Cardiac fibroblast (primary cell): ENCODE data around the gene DNAJB1.
A peak's percentile ranks its signal among the peaks of the same experiment; 100 is the strongest.
"Not testable (repeated sequence)": the region's sequence is repeated elsewhere in the genome, so short reads cannot be mapped to it uniquely, and the experiment has no call there.

Experiments
- DNase-seq, 2 donors: peaks; one replicate each; pipeline versions ENCODE4 v3.0.0 to v3.0.0-alpha.2; 2010; ENCODE audit warnings: low read depth in 2 of 2
- H3K4me3 ChIP-seq, 2 donors: replicated peaks in 1 of 2; 1 replicate in 1 of 2; 2 replicates in 1 of 2; pipeline ENCODE4 v1.5.1; 2011; ENCODE audit warnings: low read depth in 2 of 2, low read length in 2 of 2, mild to moderate bottlenecking in 2 of 2, moderate library complexity in 1 of 2
- TF ChIP-seq, protein P1 (sequence below): IDR thresholded peaks from one replicate; pipeline ENCODE4 v1.5.1; 2011; ENCODE audit warnings: low read depth, mild to moderate bottlenecking, low read length, inconsistent platforms

The DNAJB1 gene

DNA sequence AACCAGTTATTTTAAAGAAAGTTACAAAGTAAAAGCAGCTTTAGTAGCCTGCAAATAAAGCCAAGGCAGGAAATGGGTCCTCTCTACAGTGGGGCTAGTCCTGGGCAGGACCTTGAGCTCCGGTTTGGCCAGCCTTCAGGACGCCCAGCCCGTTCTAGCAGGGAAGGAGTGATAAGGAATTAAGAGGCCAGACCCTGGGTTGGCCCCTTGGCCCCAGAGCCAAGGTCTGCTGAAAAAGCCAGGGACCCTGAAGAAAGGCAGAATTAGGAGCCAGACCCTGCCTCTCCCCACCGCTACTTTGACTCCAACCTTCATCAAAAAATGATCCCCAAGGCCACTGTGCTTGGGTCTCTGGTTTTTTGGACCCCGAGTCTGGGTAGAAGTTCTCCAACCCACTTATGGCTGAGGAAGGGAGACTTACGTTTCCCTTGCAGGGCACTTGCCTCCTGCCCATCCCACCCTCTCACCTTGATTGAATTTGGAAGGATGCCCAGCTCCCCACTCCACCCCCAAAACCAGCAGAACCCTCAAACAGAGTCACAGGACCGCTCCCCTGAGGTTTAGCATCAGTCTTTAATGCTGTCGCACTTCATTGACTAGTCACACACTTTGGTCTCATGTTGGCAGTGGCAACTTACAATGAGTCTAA is 3.9 kb downstream of the DNAJB1 start:
- H3K4me3 ChIP-seq, result no peak overlapping the region
- TF ChIP-seq, protein P1, sequence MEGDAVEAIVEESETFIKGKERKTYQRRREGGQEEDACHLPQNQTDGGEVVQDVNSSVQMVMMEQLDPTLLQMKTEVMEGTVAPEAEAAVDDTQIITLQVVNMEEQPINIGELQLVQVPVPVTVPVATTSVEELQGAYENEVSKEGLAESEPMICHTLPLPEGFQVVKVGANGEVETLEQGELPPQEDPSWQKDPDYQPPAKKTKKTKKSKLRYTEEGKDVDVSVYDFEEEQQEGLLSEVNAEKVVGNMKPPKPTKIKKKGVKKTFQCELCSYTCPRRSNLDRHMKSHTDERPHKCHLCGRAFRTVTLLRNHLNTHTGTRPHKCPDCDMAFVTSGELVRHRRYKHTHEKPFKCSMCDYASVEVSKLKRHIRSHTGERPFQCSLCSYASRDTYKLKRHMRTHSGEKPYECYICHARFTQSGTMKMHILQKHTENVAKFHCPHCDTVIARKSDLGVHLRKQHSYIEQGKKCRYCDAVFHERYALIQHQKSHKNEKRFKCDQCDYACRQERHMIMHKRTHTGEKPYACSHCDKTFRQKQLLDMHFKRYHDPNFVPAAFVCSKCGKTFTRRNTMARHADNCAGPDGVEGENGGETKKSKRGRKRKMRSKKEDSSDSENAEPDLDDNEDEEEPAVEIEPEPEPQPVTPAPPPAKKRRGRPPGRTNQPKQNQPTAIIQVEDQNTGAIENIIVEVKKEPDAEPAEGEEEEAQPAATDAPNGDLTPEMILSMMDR, result no peak
- DNase-seq, result no peak

DNA sequence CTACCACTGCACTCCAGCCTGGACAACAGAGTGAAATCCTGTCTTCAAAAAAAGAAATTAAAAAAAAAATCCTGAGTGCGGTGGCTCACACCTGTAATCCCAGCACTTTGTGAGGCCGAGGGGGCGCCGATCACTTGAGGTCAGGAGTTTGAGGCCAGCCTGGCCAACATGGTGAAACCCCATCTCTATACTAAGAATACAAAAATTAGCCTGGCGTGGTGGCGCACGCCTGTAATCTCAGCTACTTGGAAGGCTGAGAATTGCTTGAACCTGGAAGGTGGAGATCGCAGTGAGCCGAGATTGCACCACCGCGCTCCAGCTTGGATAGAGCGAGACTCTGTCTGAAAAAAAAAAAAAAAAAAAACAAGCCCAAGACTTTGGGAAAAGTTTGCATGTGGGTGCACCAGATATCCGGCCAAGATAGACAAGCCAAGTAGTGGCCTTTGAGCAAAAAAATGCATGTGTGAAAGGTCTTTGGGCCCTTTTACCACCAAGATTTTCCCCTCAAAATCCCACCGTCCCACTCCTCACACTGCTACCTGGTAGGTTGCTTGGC is 5.7 kb downstream of the DNAJB1 start:
- TF ChIP-seq, protein P1, result no peak
- DNase-seq, result no peak
- no peak overlapping the region for H3K4me3 ChIP-seq

- TF ChIP-seq, protein P1, result no peak
- no peak overlapping the region for H3K4me3 ChIP-seq
- DNase-seq, result no peak
Measured at GRCh38 chr19:14511229-14511593, 7.0 kb downstream of the DNAJB1 start.

GRCh38 chr19:14510311-14511228 is 7.6 kb downstream of the DNAJB1 start:
- H3K4me3 ChIP-seq, result peak overlapping the region; percentile 1 to 46
- peak; percentile 83 to 93 for DNase-seq
- TF ChIP-seq, protein P1, result no peak

GRCh38 chr19:14507704-14508542 is 10.3 kb downstream of the DNAJB1 start:
- no peak overlapping the region for H3K4me3 ChIP-seq
- peak; percentile 55 to 81 for DNase-seq
- TF ChIP-seq, protein P1, result no peak

DNA sequence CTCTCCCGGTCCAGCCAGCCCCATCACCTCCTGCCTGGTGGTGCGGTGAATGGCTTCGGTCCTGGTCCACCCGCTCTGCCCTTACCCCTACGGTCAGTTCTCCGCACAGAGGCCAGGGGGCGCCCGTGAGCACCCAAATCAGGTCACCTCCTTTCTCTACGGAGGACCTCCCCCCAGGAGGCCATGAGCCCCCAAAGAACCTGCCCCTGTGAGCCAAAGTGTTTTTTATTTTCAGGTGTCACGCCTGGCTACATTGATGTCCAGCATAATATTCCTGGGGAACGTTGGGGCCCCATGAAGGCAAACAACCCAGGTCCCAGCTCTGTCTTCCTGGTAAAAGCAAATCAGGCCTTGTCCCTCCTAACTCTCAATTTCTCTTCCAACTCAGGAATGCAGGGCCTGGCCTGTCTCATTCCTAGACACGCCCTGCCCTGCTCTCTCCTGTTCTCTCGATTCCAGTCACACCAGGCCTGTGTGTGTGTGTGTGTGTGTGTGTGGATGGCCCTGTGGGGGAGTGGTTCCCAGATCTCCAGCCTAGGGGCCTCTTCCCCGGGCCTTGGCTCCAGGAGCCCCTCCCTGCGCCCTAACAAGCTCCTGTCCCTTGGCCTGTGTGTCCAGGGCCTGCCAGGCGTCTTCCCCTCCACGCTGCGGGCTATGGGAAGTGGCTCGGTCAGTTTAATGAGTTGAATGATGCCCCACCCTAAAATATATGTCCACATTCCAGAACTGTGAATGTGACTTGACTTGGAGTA is 12.5 kb downstream of the DNAJB1 start:
- H3K4me3 ChIP-seq, result no peak overlapping the region
- peak; percentile 74 to 87 for DNase-seq
- TF ChIP-seq, protein P1, result peak; percentile 74

- H3K4me3 ChIP-seq, result not testable (repeated sequence)
Measured at GRCh38 chr19:14504575-14504974, 13.6 kb downstream of the DNAJB1 start.

More at GRCh38 chr19:14504575-14504974, 13.6 kb downstream of the DNAJB1 start:
- DNase-seq, result not testable (repeated sequence)
